Tibial artery (tissue), 4 donors: ENCODE measurements around the gene ELAVL3.
"Not testable (repeated sequence)": the region's sequence is repeated elsewhere in the genome, so short reads cannot be mapped to it uniquely, and the experiment has no call there.

Source experiments
- DNase-seq, 2 donors: peaks; one replicate each; pipeline ENCODE4 v3.0.0-alpha.2; 2019
- H3K27ac ChIP-seq, 2 donors: fragments of 200-600 bp; sonication (generic) in 1 of 2; 1 replicate in 1 of 2; 2 replicates in 1 of 2; pipeline ENCODE4 v1.5.1; 2018 to 2019; ENCODE audit warnings: mild to moderate bottlenecking in 1 of 2
- H3K27me3 ChIP-seq, 2 donors: fragments of 200-600 bp; sonication (generic) in 1 of 2; one replicate each; pipeline versions ENCODE4 v1.5.1 to v1.6.0; 2016 to 2019
- H3K36me3 ChIP-seq, 3 donors: fragments of 200-600 bp; sonication (generic) in 2 of 3; one replicate each; pipeline ENCODE4 v1.5.1; 2016 to 2019; ENCODE audit warnings: mild to moderate bottlenecking in 2 of 3
- H3K4me1 ChIP-seq, 4 donors: fragments of 200-600 bp; sonication (generic) in 2 of 4; 1 replicate in 3 of 4; 2 replicates in 1 of 4; pipeline ENCODE4 v1.5.1; 2016 to 2019
- H3K4me3 ChIP-seq, 2 donors: fragments of 200-600 bp; sonication (generic) in 1 of 2; 1 replicate in 1 of 2; 2 replicates in 1 of 2; pipeline ENCODE4 v1.5.1; 2018 to 2019; ENCODE audit warnings: mild to moderate bottlenecking in 2 of 2
- H3K9me3 ChIP-seq, 3 donors: fragments of 200-600 bp; sonication (generic) in 1 of 3; one replicate each; pipeline ENCODE4 v1.5.1; 2016 to 2019
- intact Hi-C: fragments of 100-400 bp; cut with DNase I; formaldehyde crosslinking; loops from one replicate; pipeline ENCODE4 v1.15.0; 2023; ENCODE audit warnings: low total_unique reads
- TF ChIP-seq, protein P1 (sequence below), 2 experiments: fragments of 200-600 bp in 1 of 2; fragments of 450-650 bp in 1 of 2; IDR thresholded peaks; one replicate each; pipeline ENCODE4 v1.5.1; 2017 to 2019; ENCODE audit warnings: antibody characterized with exemption in 2 of 2, mild to moderate bottlenecking in 1 of 2, moderate library complexity in 1 of 2

Gene ELAVL3

DNA sequence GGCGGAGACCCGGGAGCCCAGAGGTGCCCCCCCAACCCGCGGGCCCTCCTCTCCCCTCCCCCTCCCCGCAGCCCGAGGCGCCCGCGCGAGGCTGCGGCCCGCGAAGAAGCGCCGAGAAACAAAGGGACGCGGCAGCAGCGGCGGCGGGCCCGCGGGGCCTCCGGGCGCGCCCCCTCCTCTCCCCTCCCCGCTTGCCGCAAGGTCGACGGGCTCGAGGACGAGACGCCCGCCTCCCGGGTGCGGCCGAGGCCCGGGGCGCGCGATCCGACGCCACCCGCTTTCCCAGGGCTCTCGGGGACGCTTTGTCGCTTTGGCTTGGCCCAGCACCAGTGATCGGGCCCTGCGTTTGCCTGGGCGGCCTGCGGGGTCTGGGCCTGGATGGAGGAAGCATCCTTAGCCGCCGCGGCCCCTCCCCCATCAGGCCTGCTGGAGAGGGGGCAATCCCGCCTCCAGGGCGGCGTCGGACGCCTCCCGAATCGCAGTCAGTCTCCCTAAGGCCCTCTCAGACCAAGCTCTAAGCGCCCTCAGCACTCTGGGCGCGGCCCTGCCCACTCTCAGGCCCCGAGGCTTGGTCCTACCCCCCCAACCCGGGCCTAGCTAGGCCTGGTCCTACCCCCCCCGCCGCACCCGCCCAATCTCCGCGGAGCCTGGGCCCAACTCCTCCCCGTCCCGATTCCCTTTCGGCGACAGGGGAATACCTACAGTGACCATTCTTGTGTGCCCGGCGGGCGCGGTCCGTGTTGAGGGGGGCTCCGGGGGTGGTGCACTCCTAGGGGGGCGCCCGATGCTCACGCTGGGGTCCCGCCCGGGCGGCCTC is 740 bp downstream of the ELAVL3 start:
- peak overlapping the region in 1 of 2 donors; percentile 18 for H3K4me3 ChIP-seq
- no peaks in the 10 kb centered on the region for H3K9me3 ChIP-seq
- no peak for DNase-seq
- TF ChIP-seq, protein P1, sequence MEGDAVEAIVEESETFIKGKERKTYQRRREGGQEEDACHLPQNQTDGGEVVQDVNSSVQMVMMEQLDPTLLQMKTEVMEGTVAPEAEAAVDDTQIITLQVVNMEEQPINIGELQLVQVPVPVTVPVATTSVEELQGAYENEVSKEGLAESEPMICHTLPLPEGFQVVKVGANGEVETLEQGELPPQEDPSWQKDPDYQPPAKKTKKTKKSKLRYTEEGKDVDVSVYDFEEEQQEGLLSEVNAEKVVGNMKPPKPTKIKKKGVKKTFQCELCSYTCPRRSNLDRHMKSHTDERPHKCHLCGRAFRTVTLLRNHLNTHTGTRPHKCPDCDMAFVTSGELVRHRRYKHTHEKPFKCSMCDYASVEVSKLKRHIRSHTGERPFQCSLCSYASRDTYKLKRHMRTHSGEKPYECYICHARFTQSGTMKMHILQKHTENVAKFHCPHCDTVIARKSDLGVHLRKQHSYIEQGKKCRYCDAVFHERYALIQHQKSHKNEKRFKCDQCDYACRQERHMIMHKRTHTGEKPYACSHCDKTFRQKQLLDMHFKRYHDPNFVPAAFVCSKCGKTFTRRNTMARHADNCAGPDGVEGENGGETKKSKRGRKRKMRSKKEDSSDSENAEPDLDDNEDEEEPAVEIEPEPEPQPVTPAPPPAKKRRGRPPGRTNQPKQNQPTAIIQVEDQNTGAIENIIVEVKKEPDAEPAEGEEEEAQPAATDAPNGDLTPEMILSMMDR (IDR thresholded peaks at IDR 0.05): no peak
- H3K27ac ChIP-seq: no peak overlapping the region
- peaks cover 9 to 18% (median 14%) of the 10 kb centered on the region in 3 donors for H3K36me3 ChIP-seq
- peaks cover 22 to 60% of the 10 kb centered on the region in 2 donors for H3K27me3 ChIP-seq
- peaks cover 8 to 37% (median 36%) of the 10 kb centered on the region in 4 donors for H3K4me1 ChIP-seq
- intact Hi-C loops: no loop called here

DNA sequence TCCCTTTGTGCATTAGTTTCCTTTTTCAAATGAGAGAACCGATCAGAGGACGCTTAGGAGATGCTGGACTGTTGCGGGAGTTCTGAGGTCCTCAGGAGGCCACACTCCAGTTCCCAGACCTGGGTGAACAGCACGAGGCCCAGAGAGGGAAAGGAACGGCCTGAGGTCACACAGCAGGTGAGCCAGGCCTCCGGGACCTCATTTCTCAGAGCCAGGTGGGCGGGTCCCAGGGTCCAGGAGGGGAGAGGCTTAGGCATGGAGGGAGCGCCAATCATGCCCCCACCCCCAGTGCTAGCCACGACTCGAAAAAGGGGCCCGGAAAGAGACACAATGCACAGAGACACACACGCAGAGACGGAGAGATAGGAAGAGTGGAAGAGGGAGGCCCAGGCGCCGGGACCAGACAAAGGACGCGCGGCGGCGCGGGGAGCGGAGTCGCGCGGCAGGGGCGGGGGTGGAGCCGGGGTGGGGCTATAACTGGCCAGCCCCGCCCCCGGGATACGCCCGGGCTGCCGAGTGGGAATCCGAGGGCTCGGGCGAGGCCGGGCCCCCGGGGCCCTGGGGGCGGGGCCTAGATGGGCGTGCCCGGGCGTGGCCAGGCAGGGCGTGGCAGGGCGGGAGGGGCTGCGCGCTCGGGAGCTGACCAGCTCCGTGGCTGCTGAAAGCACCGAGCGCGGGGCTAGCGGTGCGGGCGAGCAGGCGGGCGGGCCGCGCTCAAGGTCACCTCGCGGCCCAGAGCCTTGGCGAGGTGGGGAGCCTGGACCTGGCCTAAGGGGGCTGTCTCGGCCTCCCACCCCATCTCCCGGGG is 1.6 kb downstream of the ELAVL3 start:
- intact Hi-C loops: no loop called here
- Histone ChIP-seq H3K27ac (no peak overlapping the region), H3K4me3 (peak overlapping the region in 1 of 2 donors; percentile 18), H3K4me1 (peaks cover 8 to 37% (median 36%) of the 10 kb centered on the region in 4 donors), H3K36me3 (peaks cover 9 to 14% (median 11%) of the 10 kb centered on the region in 3 donors), H3K9me3 (no peaks in the 10 kb centered on the region), H3K27me3 (peaks cover 21 to 52% of the 10 kb centered on the region in 2 donors)
- no peak for DNase-seq
- TF ChIP-seq, protein P1 (IDR thresholded peaks at IDR 0.05): no peak

GRCh38 chr19:11478167-11479089 is 2.4 kb downstream of the ELAVL3 start:
- peaks cover 19 to 43% of the 10 kb centered on the region in 2 donors for H3K27me3 ChIP-seq
- no peak overlapping the region for H3K4me3 ChIP-seq
- H3K4me1 ChIP-seq: peaks cover 8 to 37% (median 36%) of the 10 kb centered on the region in 4 donors
- H3K27ac ChIP-seq: no peak overlapping the region
- intact Hi-C loops: no loop called here
- TF ChIP-seq, protein P1 (IDR thresholded peaks at IDR 0.05): no peak
- no peaks in the 10 kb centered on the region for H3K9me3 ChIP-seq
- no peak for DNase-seq
- H3K36me3 ChIP-seq: peaks cover under 1 to 5% (median 2%) of the 10 kb centered on the region in 3 donors

DNA sequence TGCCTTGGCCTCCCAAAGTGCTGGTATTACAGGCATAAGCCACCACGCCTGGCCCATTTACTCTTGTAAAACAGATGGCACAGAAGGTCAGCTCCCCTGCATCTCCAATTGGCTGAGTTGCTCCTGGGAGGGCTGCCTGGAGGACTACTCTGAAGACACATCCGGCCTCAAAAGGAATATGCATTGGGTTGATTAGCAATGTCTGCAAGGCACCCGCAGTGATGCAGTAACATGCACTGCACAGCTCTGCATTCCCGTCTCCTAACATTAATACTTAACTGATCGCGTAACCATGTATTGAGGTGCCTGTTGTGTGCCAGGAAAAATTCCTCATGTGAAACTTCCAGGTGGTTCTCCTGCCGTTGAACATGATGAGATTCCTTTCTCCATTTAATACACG is 5.0 kb downstream of the ELAVL3 start:
- intact Hi-C loops: no loop called here
- Histone ChIP-seq H3K27me3 (peaks cover 4 to 26% of the 10 kb centered on the region in 2 donors), H3K4me3 (no peak overlapping the region), H3K4me1 (peaks cover 0 to 17% (median 16%) of the 10 kb centered on the region in 4 donors), H3K9me3 (no peaks in the 10 kb centered on the region), H3K27ac (no peak overlapping the region), H3K36me3 (no peaks in the 10 kb centered on the region)
- TF ChIP-seq, protein P1 (IDR thresholded peaks at IDR 0.05): no peak
- DNase-seq: no peak

DNA sequence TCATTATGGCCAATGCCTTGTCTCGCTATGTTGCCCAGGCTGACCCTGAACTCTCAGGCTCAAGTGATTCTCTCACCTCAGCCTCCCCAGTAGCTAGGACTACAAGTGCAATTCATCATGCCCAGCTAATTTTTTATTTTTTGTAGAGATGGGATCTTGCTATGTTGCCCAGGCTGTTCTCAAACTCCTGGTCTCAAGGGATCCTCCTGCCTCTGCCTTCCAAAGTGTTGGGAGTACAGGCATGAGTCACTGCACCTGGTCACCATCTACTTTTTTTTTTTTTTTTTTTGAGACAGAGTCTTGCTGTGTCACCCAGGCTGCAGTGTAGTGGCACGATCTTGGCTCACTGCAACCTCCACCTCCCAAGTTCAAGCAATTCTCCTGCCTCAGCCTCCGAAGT is 5.5 kb downstream of the ELAVL3 start:
- DNase-seq, H3K4me3 ChIP-seq, H3K36me3 ChIP-seq, H3K9me3 ChIP-seq, intact Hi-C loops, H3K27ac ChIP-seq: not testable (repeated sequence)
- Histone ChIP-seq H3K27me3 (peaks cover 0 to 20% of the 10 kb centered on the region in 2 donors), H3K4me1 (peaks cover 0 to 12% (median 11%) of the 10 kb centered on the region in 4 donors)
